OCI-LY1 (cell line): Measurements from ENCODE around the gene PPARD.

Experiments
- H2AFZ ChIP-seq: fragments of 200-600 bp; sonication (generic), shearing (Covaris generic); 2 replicates; pipeline ENCODE4 v1.6.0; 2014; ENCODE audit warnings: antibody characterized with exemption, mild to moderate bottlenecking, low read length
- H3F3A ChIP-seq: fragments of 200-600 bp; sonication (generic), shearing (Covaris generic); 2 replicates; pipeline ENCODE4 v1.6.0; 2014; ENCODE audit warnings: mild to moderate bottlenecking, antibody characterized with exemption, low read length, moderate library complexity; ENCODE audit not compliant: insufficient read depth
- H3K27ac ChIP-seq: fragments of 200-600 bp; sonication (generic); 2 replicates; pipeline ENCODE4 v1.5.1; 2014; ENCODE audit warnings: low read length, mixed run types, mild to moderate bottlenecking, low read depth; ENCODE audit not compliant: poor library complexity, severe bottlenecking
- H3K27me3 ChIP-seq: fragments of 200-600 bp; sonication (generic); 2 replicates; pipeline ENCODE4 v1.6.0; 2014; ENCODE audit warnings: antibody characterized with exemption, mild to moderate bottlenecking, low read length, moderate library complexity; ENCODE audit not compliant: insufficient read depth
- H3K36me3 ChIP-seq: fragments of 200-600 bp; sonication (generic); 2 replicates; pipeline ENCODE4 v1.6.1; 2014; ENCODE audit warnings: mild to moderate bottlenecking, antibody characterized with exemption, low read length, moderate library complexity, mixed read lengths; ENCODE audit not compliant: insufficient read depth
- H3K4me1 ChIP-seq: fragments of 200-600 bp; sonication (generic); 2 replicates; pipeline ENCODE4 v1.5.1; 2014; ENCODE audit warnings: mild to moderate bottlenecking, low read length, moderate library complexity; ENCODE audit not compliant: insufficient read depth, severe bottlenecking
- H3K4me2 ChIP-seq: fragments of 200-600 bp; sonication (generic), shearing (Covaris generic); 2 replicates; pipeline ENCODE4 v1.6.1; 2014; ENCODE audit warnings: low read length
- H3K4me3 ChIP-seq: fragments of 200-600 bp; sonication (generic); 2 replicates; pipeline ENCODE4 v1.5.1; 2014; ENCODE audit warnings: low read length, low read depth, mild to moderate bottlenecking, mixed read lengths; ENCODE audit not compliant: poor library complexity, severe bottlenecking
- H3K79me2 ChIP-seq: fragments of 200-600 bp; shearing (Covaris generic); 2 replicates; pipeline ENCODE4 v1.6.1; 2016; ENCODE audit warnings: mixed run types, low read length, mixed read lengths; ENCODE audit not compliant: insufficient read depth
- H3K9ac ChIP-seq: fragments of 200-600 bp; sonication (generic), shearing (Covaris generic); 2 replicates; pipeline ENCODE4 v1.6.1; 2014; ENCODE audit warnings: mild to moderate bottlenecking, low read length, mixed read lengths
- H3K9me2 ChIP-seq: fragments of 200-600 bp; sonication (generic), shearing (Covaris generic); 2 replicates; pipeline ENCODE4 v1.6.1; 2014; ENCODE audit warnings: low read depth, mild to moderate bottlenecking, low read length, mixed read lengths
- H3K9me3 ChIP-seq: fragments of 200-600 bp; shearing (Covaris generic); 2 replicates; pipeline ENCODE4 v1.6.1; 2014; ENCODE audit warnings: low read length, mixed read lengths
- H4K20me1 ChIP-seq: fragments of 200-600 bp; sonication (generic), shearing (Covaris generic); 2 replicates; pipeline ENCODE4 v1.6.0; 2016; ENCODE audit warnings: mild to moderate bottlenecking, low read length; ENCODE audit not compliant: insufficient read depth
- EZH2 ChIP-seq: fragments of 200-600 bp; sonication (generic), shearing (Covaris generic); IDR thresholded peaks from 2 replicates; pipeline ENCODE4 v1.8.0; 2017; ENCODE audit warnings: borderline replicate concordance, mixed run types, mild to moderate bottlenecking, antibody characterized with exemption, low read length, moderate library complexity, mixed read lengths
- TF ChIP-seq, protein P1 (sequence below): fragments of 200-600 bp; sonication (generic), shearing (Covaris generic); IDR thresholded peaks from 2 replicates; pipeline ENCODE4 v1.5.1; 2017; ENCODE audit warnings: mild to moderate bottlenecking, antibody characterized with exemption, low read length, moderate library complexity, mixed read lengths

The PPARD gene

DNA sequence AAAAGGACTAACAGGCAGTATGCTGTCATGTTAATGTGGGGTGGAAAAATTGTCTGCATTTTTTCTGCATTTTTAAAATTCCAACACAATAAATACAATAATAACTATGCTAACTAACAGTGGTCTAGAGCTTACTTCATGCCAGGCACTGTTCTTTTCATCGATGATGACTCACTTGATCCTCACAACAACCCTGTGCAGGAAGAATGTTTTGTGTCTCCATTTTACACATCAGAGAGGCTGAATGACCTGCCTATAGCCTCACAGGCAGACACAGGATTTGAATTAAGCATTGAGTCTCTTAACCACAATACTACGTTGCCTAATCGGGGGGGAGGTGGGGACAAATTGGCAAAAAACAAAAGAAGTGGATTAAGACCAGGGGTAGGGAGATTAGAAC lies 82.9 kb downstream of the PPARD start:
- Histone ChIP-seq H3K27me3 (no peaks in the 10 kb centered on the region), H3K4me1 (no peaks in the 10 kb centered on the region), H3K4me2 (no peak overlapping the region), H3K9me3 (peaks cover 10% of the 10 kb centered on the region), H3K9me2 (no peaks in the 10 kb centered on the region), H3K79me2 (no peaks in the 10 kb centered on the region), H4K20me1 (no peaks in the 10 kb centered on the region), H3K27ac (no peak overlapping the region), H2AFZ (no peak overlapping the region), H3K9ac (no peak overlapping the region), H3K4me3 (no peak overlapping the region), H3F3A (no peaks in the 10 kb centered on the region), H3K36me3 (no peaks in the 10 kb centered on the region; the same call in none of the 2 replicates)
- TF ChIP-seq, protein P1, sequence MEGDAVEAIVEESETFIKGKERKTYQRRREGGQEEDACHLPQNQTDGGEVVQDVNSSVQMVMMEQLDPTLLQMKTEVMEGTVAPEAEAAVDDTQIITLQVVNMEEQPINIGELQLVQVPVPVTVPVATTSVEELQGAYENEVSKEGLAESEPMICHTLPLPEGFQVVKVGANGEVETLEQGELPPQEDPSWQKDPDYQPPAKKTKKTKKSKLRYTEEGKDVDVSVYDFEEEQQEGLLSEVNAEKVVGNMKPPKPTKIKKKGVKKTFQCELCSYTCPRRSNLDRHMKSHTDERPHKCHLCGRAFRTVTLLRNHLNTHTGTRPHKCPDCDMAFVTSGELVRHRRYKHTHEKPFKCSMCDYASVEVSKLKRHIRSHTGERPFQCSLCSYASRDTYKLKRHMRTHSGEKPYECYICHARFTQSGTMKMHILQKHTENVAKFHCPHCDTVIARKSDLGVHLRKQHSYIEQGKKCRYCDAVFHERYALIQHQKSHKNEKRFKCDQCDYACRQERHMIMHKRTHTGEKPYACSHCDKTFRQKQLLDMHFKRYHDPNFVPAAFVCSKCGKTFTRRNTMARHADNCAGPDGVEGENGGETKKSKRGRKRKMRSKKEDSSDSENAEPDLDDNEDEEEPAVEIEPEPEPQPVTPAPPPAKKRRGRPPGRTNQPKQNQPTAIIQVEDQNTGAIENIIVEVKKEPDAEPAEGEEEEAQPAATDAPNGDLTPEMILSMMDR = no peak
- TF ChIP-seq EZH2 = no peak

DNA sequence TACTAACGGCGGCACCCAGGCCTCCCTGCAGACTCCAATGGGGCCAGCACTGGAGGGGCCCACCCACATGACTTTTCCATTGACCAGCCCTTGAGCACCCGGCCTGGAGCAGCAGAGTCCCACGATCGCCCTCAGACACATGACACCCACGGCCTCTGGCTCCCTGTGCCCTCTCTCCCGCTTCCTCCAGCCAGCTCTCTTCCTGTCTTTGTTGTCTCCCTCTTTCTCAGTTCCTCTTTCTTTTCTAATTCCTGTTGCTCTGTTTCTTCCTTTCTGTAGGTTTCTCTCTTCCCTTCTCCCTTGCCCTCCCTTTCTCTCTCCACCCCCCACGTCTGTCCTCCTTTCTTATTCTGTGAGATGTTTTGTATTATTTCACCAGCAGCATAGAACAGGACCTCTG lies 83.7 kb downstream of the PPARD start:
- Histone ChIP-seq H3K9ac (no peak overlapping the region), H3K4me2 (no peak overlapping the region), H3K36me3 (no peaks in the 10 kb centered on the region; the same call in none of the 2 replicates), H3K9me2 (no peaks in the 10 kb centered on the region), H3K27me3 (no peaks in the 10 kb centered on the region), H3K79me2 (no peaks in the 10 kb centered on the region), H3F3A (no peaks in the 10 kb centered on the region), H3K4me1 (no peaks in the 10 kb centered on the region), H3K4me3 (no peak overlapping the region), H4K20me1 (no peaks in the 10 kb centered on the region), H3K27ac (no peak overlapping the region), H2AFZ (no peak overlapping the region), H3K9me3 (peaks cover 11% of the 10 kb centered on the region)
- TF ChIP-seq, protein P1 = no peak
- no peak for TF ChIP-seq EZH2

DNA sequence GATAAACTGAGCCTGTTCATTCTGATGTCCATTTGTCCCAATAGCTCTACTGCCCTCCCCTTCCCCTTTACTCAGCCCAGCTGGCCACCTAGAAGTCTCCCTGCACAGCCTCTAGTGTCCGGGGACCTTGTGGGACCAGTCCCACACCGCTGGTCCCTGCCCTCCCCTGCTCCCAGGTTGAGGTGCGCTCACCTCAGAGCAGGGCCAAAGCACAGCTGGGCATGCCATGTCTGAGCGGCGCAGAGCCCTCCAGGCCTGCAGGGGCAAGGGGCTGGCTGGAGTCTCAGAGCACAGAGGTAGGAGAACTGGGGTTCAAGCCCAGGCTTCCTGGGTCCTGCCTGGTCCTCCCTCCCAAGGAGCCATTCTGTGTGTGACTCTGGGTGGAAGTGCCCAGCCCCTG lies 85.1 kb downstream of the PPARD start:
- Histone ChIP-seq H3K9ac (no peak overlapping the region), H3K4me2 (no peak overlapping the region)

More for the DNA sequence above, 85.1 kb downstream of the PPARD start:
- Histone ChIP-seq H3K4me1 (no peaks in the 10 kb centered on the region), H3F3A (no peaks in the 10 kb centered on the region), H3K9me3 (peaks cover 11% of the 10 kb centered on the region), H3K4me3 (no peak overlapping the region), H3K79me2 (no peaks in the 10 kb centered on the region), H3K36me3 (no peaks in the 10 kb centered on the region; the same call in none of the 2 replicates), H3K27me3 (no peaks in the 10 kb centered on the region), H3K9me2 (no peaks in the 10 kb centered on the region), H4K20me1 (no peaks in the 10 kb centered on the region), H3K27ac (no peak overlapping the region), H2AFZ (no peak overlapping the region)
- TF ChIP-seq, protein P1 = no peak
- TF ChIP-seq EZH2 = no peak
